ENCODE results near the gene IRGQ.

The IRGQ gene

GRCh38 chr19:43540381-43540780 lies 55.6 kb downstream of the IRGQ start:
- DNase-seq (ENCODE audit: low read depth), result no peak

GRCh38 chr19:43538922-43539321 lies 57.0 kb downstream of the IRGQ start:
- no peak for DNase-seq (ENCODE audit: low read depth)

- DNase-seq (ENCODE audit: low read depth), result no peak
Measured at GRCh38 chr19:43534816-43535761, 60.8 kb downstream of the IRGQ start.

Data from GM04504 (cell line).